ENCODE data around the gene NTNG2. TPM values are rescaled to one million over a fixed set of nuclear protein-coding genes. Genes with fewer than 3 reads are reported as not detected.

The NTNG2 gene
- total RNA-seq, 4 donors from 2014 or later = 0.10 to 1.0 (median 0.29) TPM

GRCh38 chr9:132283863-132284262, 122.0 kb downstream of the NTNG2 start:
- WGBS, 2 donors = 86 to 89% methylated on average over 7 of the region's 7 CpGs
- intact Hi-C loops (cut with DNase I; ENCODE audit: low total_unique reads) = no loop called here
- DNase-seq (ENCODE audit: low spot score in 2 of 2) = no peak
- no peak overlapping the region for H3K4me3 ChIP-seq (ENCODE audit: low read depth, poor library complexity, severe bottlenecking)
- TF ChIP-seq CTCF (IDR thresholded peaks at IDR 0.05) = no peak

GRCh38 chr9:132287256-132287760, 125.5 kb downstream of the NTNG2 start:
- 79 to 89% methylated on average over 3 of the region's 3 CpGs for WGBS, 2 donors
- H3K4me3 ChIP-seq (ENCODE audit: low read depth, poor library complexity, severe bottlenecking) = no peak overlapping the region
- TF ChIP-seq CTCF (IDR thresholded peaks at IDR 0.05) (no peak), POLR2A (IDR thresholded peaks at IDR 0.05) (no peak)
- no peak for DNase-seq (ENCODE audit: low spot score in 2 of 2)
- intact Hi-C loops (cut with DNase I; ENCODE audit: low total_unique reads) = no loop called here

- 39 to 50% methylated on average over 1 of the region's 1 CpG for WGBS, 2 donors
- H3K4me3 ChIP-seq (ENCODE audit: low read depth, poor library complexity, severe bottlenecking) = no peak overlapping the region
- TF ChIP-seq POLR2A (IDR thresholded peaks at IDR 0.05) (no peak), CTCF (IDR thresholded peaks at IDR 0.05) (no peak)
- no peak for DNase-seq (ENCODE audit: low spot score in 2 of 2)
- intact Hi-C loops (cut with DNase I; ENCODE audit: low total_unique reads) = no loop called here
Observed at GRCh38 chr9:132288361-132288760, 126.5 kb downstream of the NTNG2 start.

- no peak overlapping the region for H3K4me3 ChIP-seq (ENCODE audit: low read depth, poor library complexity, severe bottlenecking)
- TF ChIP-seq POLR2A (IDR thresholded peaks at IDR 0.05) (no peak), CTCF (IDR thresholded peaks at IDR 0.05) (no peak)
- intact Hi-C loops (cut with DNase I; ENCODE audit: low total_unique reads) = no loop called here
- WGBS, 2 donors = 82 to 86% methylated on average over 2 of the region's 2 CpGs
- no peak for DNase-seq (ENCODE audit: low spot score in 2 of 2)
Observed at GRCh38 chr9:132288966-132289365, 127.1 kb downstream of the NTNG2 start.

GRCh38 chr9:132293145-132293721, 131.4 kb downstream of the NTNG2 start:
- intact Hi-C loops (cut with DNase I; ENCODE audit: low total_unique reads) = no loop called here
- 92 to 96% methylated on average over 12 to 13 of the region's 13 CpGs for WGBS, 2 donors
- TF ChIP-seq CTCF (IDR thresholded peaks at IDR 0.05) (no peak), POLR2A (IDR thresholded peaks at IDR 0.05) (no peak)
- H3K4me3 ChIP-seq (ENCODE audit: low read depth, poor library complexity, severe bottlenecking) = no peak overlapping the region
- DNase-seq (ENCODE audit: low spot score in 2 of 2) = no peak

Other genes with a start within 250 kb of the NTNG2 start
- 10 to 100 TPM; 15.4 to 20.3 (median 16.5) TPM for gene MED27, start 82.2 kb upstream of the NTNG2 start, total RNA-seq
- gene SETX, start 192.9 kb downstream of the NTNG2 start, total RNA-seq = 10 to 100 TPM; 32.8 to 38.7 (median 35.9) TPM
- gene TTF1, start 244.8 kb downstream of the NTNG2 start, total RNA-seq = 10 to 100 TPM in 3 of 4 donors, 1 to 10 TPM in 1; 9.3 to 12.2 (median 10.7) TPM
- gene CFAP77, start 248.2 kb downstream of the NTNG2 start, total RNA-seq = not detected